HCT116 (cell line): ENCODE data around the gene DCLK3. TPM values are rescaled to one million over a fixed set of nuclear protein-coding genes. Genes with fewer than 3 reads are reported as not detected.

Experiments used
- ATAC-seq: fragments of 200-7000 bp; cut with Tn5 transposase; 2 replicates; pipeline ENCODE4 v1.9.1; 2020; ENCODE audit warnings: mild to moderate bottlenecking, moderate library complexity
- BruUV-seq: library from RNA; stranded (reverse); fragments of 400-500 nt; replicated peaks from 2 replicates; lab custom pipeline; 2021; lab: Mats Ljungman, UMichigan
- CTCF ChIA-PET: fragments of 300-600 bp; sonication (Branson Sonifier 250); formaldehyde crosslinking; loops from one replicate; lab custom pipeline; 2021; ENCODE audit warnings: antibody characterized with exemption; lab: Charles Lee
- POLR2A ChIA-PET: fragments of 300-600, 350-600 bp; sonication (Branson Sonifier 250); formaldehyde crosslinking; loops from one replicate; lab custom pipeline; 2021; ENCODE audit warnings: antibody characterized with exemption; lab: Charles Lee
- RAD21 ChIA-PET, 2 experiments: fragments of 300-600 bp; sonication (Branson Sonifier 250); formaldehyde crosslinking; loops; one replicate each; lab custom pipeline; 2023; ENCODE audit warnings: low total read pairs in 2 of 2; ENCODE audit not compliant: uncharacterized antibody in 2 of 2, unreplicated experiment in 2 of 2, low non-redundant PET in 1 of 2; lab: Charles Lee
- DNase-seq: peaks from one replicate; pipeline ENCODE4 v3.0.0-alpha.2; 2010; ENCODE audit warnings: low read depth, low spot score
- H2AFZ ChIP-seq: fragments of 200-600 bp; shearing (Covaris generic), sonication (generic); 2 replicates; pipeline ENCODE4 v1.6.1; 2017; ENCODE audit warnings: low read depth, mixed run types, mixed read lengths, antibody characterized with exemption, low read length; ENCODE audit not compliant: poor library complexity, severe bottlenecking
- H3K27ac ChIP-seq: 2 replicates; pipeline ENCODE4 v1.5.1; 2012; ENCODE audit warnings: low read depth, low read length
- H3K27me3 ChIP-seq: fragments of 200-600 bp; sonication (generic); 2 replicates; pipeline ENCODE4 v1.6.1; 2016; ENCODE audit warnings: mixed run types, low read length, mixed read lengths; ENCODE audit not compliant: insufficient read depth
- H3K36me3 ChIP-seq, 2 experiments: fragments of 200-500 bp in 1 of 2; fragments of 200-600 bp in 1 of 2; sonication (Bioruptor generic) in 1 of 2; sonication (generic) in 1 of 2; 2 replicates each; pipeline versions ENCODE4 v1.5.1 to v1.6.1; 2014 to 2016; ENCODE audit warnings: low read length in 2 of 2, inconsistent platforms in 1 of 2, mixed read lengths in 1 of 2, mixed run types in 1 of 2; ENCODE audit not compliant: insufficient read depth in 2 of 2, control insufficient read depth in 1 of 2
- H3K4me1 ChIP-seq, 2 experiments: fragments of 200-600 bp in 1 of 2; sonication (generic) in 1 of 2; 2 replicates each; pipeline versions ENCODE4 v1.5.1 to v1.6.1; 2012 to 2017; ENCODE audit warnings: low read length in 2 of 2, inconsistent platforms in 1 of 2, mild to moderate bottlenecking in 1 of 2, mixed read lengths in 1 of 2, mixed run types in 1 of 2, moderate library complexity in 1 of 2; ENCODE audit not compliant: insufficient read depth in 2 of 2, control insufficient read depth in 1 of 2
- H3K4me2 ChIP-seq: fragments of 200-600 bp; sonication (generic); 2 replicates; pipeline ENCODE4 v1.6.1; 2017; ENCODE audit warnings: mixed run types, low read length, mixed read lengths
- H3K4me3 ChIP-seq, 2 experiments: fragments of 200-600 bp in 1 of 2; sonication (generic) in 1 of 2; replicated peaks in 1 of 2; 2 replicates each; pipeline ENCODE4 v1.5.1; 2011 to 2016; ENCODE audit warnings: low read length in 2 of 2, control low read depth in 1 of 2, low read depth in 1 of 2, mild to moderate bottlenecking in 1 of 2, mixed read lengths in 1 of 2, mixed run types in 1 of 2
- H3K79me2 ChIP-seq: fragments of 200-600 bp; sonication (generic); 2 replicates; pipeline ENCODE4 v1.6.1; 2017; ENCODE audit warnings: mild to moderate bottlenecking, mixed run types, low read length, moderate library complexity, mixed read lengths; ENCODE audit not compliant: insufficient read depth
- H3K9ac ChIP-seq: fragments of 200-600 bp; sonication (generic); 2 replicates; pipeline ENCODE4 v1.6.1; 2016; ENCODE audit warnings: low read length, mixed read lengths
- H3K9me2 ChIP-seq: fragments of 200-600 bp; sonication (generic), shearing (Covaris generic); 2 replicates; pipeline ENCODE4 v1.6.1; 2017; ENCODE audit warnings: mixed run types, mild to moderate bottlenecking, moderate library complexity; ENCODE audit not compliant: insufficient read depth
- H3K9me3 ChIP-seq, 2 experiments: fragments of 200-500 bp in 1 of 2; fragments of 200-600 bp in 1 of 2; sonication (Bioruptor generic) in 1 of 2; sonication (generic) in 1 of 2; 2 replicates each; pipeline ENCODE4 v1.6.1; 2014 to 2017; ENCODE audit warnings: low read length in 2 of 2, mixed read lengths in 2 of 2, inconsistent platforms in 1 of 2, low read depth in 1 of 2, mild to moderate bottlenecking in 1 of 2, mixed run types in 1 of 2, moderate library complexity in 1 of 2; ENCODE audit not compliant: control insufficient read depth in 1 of 2, insufficient read depth in 1 of 2
- H4K20me1 ChIP-seq: fragments of 200-600 bp; sonication (generic), shearing (Covaris generic); 2 replicates; pipeline ENCODE4 v1.6.1; 2017; ENCODE audit warnings: mixed run types, mild to moderate bottlenecking, moderate library complexity; ENCODE audit not compliant: insufficient read depth
- ATF3 ChIP-seq: IDR thresholded peaks from 2 replicates; pipeline ENCODE4 v1.6.1; 2012
- CEBPB ChIP-seq: IDR thresholded peaks from 2 replicates; pipeline ENCODE4 v1.6.1; 2012; ENCODE audit warnings: low read depth
- CTCF ChIP-seq, 3 experiments: fragments of 200-600 bp in 1 of 3; sonication (generic) in 1 of 3; IDR thresholded peaks in 2 of 3; conservative IDR thresholded peaks in 1 of 3; 2 replicates each; pipeline ENCODE4 v1.5.1; 2012 to 2017; ENCODE audit warnings: low read depth in 2 of 3, low read length in 2 of 3, antibody characterized with exemption in 1 of 3, borderline replicate concordance in 1 of 3, control low read depth in 1 of 3, mild to moderate bottlenecking in 1 of 3, mixed read lengths in 1 of 3, mixed run types in 1 of 3, moderate library complexity in 1 of 3; ENCODE audit not compliant: insufficient read depth in 1 of 3
- EGR1 ChIP-seq: IDR thresholded peaks from 2 replicates; pipeline ENCODE4 v1.6.1; 2012; ENCODE audit warnings: low read depth
- ELF1 ChIP-seq: IDR thresholded peaks from 2 replicates; pipeline ENCODE4 v1.6.1; 2012; ENCODE audit warnings: low read depth, borderline replicate concordance
- EZH2 ChIP-seq: fragments of 200-600 bp; sonication (generic); IDR thresholded peaks from 2 replicates; pipeline ENCODE4 v1.6.1; 2017; ENCODE audit warnings: antibody characterized with exemption, mixed run types
- EZH2phosphoT487 ChIP-seq: fragments of 200-600 bp; IDR thresholded peaks from 2 replicates; pipeline ENCODE4 v1.6.1; 2018; ENCODE audit warnings: antibody characterized with exemption, borderline replicate concordance
- JUND ChIP-seq: IDR thresholded peaks from 2 replicates; pipeline ENCODE4 v1.6.1; 2012
- RAD21 ChIP-seq: IDR thresholded peaks from 2 replicates; pipeline ENCODE4 v1.6.1; 2012; ENCODE audit warnings: low read depth, mild to moderate bottlenecking
- SIN3A ChIP-seq: IDR thresholded peaks from 2 replicates; pipeline ENCODE4 v1.6.1; 2012; ENCODE audit warnings: low read depth
- intact Hi-C: fragments of 100-400 bp; cut with micrococcal nuclease; formaldehyde crosslinking; loops from 2 replicates; pipeline ENCODE4 v1.10.0; 2022
- total RNA-seq: library from RNA; stranded (reverse); gene quantifications from one replicate; pipeline ENCODE4 v1.2.1, GENCODE V29; 2021; ENCODE audit not compliant: unreplicated experiment

Gene DCLK3
- total RNA-seq, 1 experiment from 2014 or later: not detected

DNA sequence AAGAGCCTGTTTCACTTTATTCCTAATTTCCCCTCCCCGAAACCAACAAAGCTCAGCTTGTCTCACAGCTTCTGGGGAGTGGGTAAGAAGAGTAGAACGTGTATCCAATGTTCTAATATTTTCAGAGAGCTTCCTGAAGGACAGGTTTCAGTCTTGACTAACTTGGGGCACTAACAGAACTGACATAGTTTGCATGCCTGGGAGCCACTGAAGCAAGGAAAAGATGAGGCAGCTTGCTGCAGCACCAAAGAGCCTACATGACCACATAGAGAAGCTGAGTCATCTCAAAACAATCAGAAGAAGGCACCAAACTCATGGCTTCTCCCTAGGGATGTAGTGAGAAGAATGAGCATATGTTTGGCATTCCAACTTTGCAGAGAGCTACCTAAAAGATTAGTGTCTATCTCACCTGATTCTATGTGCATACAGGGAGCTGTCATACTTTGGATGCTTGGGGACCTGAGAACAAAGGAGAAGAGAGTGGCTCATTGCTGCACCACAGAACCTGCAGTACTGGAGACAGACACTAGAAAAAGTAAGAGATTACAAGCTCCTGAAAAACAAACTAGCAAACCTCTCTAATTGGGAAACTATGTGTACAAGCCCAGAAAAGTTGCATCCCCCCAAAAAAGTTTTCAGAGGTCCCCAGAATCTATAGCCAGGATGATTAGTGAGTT lies 86.9 kb downstream of the DCLK3 start (continued):
- no peak for TF ChIP-seq RAD21
- peak; percentile 63 for TF ChIP-seq JUND

GRCh38 chr3:36674816-36675215 lies 89.5 kb downstream of the DCLK3 start:
- Histone ChIP-seq H3K27me3 (no peaks in the 10 kb centered on the region), H3K4me3 (no peak overlapping the region), H3K79me2 (no peaks in the 10 kb centered on the region), H3K4me2 (no peak overlapping the region), H3K4me1 (peaks cover 3 to 27% of the 10 kb centered on the region in 2 experiments), H4K20me1 (no peaks in the 10 kb centered on the region), H3K9ac (no peak overlapping the region), H3K9me3 (no peaks in the 10 kb centered on the region), H3K9me2 (no peaks in the 10 kb centered on the region), H2AFZ (no peak overlapping the region), H3K36me3 (no peaks in the 10 kb centered on the region), H3K27ac (no peak overlapping the region)
- ATAC-seq: no peak
- CTCF ChIA-PET: no interaction called here
- intact Hi-C loops: no loop called here
- RAD21 ChIA-PET: no interaction called here
- TF ChIP-seq EZH2phosphoT487 (no peak), JUND (no peak), CTCF (IDR thresholded peaks at IDR 0.05 in 2 of 3, conservative IDR thresholded peaks at IDR 0.05 in 1 of 3; ENCODE audit: borderline replicate concordance in 1 of 3, insufficient read depth in 1 of 3, low read depth in 2 of 3, low read length in 2 of 3) (no peak), RAD21 (no peak), EZH2 (no peak), CEBPB (no peak), ELF1 (no peak), EGR1 (no peak), SIN3A (no peak), ATF3 (no peak)
- DNase-seq: no peak
- no TSS peak for BruUV-seq
- POLR2A ChIA-PET: no interaction called here
